Measurements from ENCODE around the gene CDHR5.

Gene CDHR5

DNA sequence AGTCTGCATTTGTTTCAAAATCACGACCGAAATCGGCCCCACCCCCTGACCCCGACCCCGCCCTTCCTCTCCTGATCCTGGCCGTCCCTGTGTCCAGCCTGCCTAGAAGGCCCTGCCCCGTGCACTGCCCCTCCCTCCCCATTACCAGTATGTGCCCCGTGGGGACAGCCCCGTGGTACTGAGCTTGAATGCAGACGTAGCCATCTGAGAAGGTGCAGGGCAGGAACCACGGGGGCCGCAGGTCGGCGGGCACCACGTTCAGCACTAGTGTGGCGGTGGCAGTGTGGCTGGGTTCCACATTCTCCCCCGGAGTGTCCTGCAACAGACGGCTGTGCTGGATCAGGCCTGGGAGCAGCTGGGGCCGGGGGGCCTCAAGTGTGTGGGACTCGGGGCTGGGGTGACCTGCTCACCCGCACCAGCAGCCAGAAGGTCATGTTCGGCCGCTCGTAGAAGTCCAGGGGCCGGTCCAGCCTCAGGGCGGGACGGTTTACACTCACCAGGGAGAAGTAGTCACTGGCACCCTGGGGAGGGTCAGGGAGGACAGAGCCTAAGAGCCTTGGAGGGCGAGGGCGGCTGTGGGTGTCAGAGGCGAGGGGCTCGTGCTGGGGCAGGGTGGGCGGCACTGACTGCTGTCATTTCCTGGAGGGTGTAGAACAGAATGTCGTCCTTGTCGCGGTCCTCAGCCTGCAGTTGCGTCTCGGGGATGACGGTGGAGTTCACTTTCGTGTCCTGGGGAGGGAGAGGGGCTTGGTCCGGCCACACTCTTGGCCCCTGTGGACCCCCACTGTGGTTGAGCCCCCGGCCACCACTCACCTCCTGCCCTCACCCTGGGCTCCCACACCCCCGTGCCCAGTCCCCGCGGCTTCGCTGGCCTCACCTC is 3.6 kb downstream of the CDHR5 start:
- no peak for DNase-seq

GRCh38 chr11:620201-620600 is 4.6 kb downstream of the CDHR5 start:
- no peak for DNase-seq

DNA sequence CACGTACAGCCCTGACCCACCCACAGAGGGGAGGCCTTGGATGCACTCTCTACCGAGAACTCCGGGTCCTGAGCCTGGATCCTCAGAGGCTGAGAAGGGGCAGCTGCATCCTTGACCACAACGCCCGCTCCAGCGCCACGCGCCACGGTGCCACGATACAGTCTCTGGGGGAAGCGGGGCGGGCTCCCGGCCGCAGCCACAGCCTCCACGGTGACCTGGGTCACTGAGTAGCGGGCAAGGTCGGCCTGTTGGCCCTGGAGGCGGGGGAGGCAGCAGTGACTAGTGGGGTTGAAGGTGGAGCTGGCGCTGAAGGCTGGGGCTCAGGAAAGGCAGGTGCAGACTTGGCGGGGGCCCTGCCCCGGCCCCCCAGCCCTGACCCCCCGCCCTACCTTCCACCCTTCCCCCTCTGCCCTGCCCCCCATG is 5.1 kb downstream of the CDHR5 start:
- DNase-seq, result no peak

GRCh38 chr11:618856-619627 is 5.7 kb downstream of the CDHR5 start:
- DNase-seq, result no peak

DNA sequence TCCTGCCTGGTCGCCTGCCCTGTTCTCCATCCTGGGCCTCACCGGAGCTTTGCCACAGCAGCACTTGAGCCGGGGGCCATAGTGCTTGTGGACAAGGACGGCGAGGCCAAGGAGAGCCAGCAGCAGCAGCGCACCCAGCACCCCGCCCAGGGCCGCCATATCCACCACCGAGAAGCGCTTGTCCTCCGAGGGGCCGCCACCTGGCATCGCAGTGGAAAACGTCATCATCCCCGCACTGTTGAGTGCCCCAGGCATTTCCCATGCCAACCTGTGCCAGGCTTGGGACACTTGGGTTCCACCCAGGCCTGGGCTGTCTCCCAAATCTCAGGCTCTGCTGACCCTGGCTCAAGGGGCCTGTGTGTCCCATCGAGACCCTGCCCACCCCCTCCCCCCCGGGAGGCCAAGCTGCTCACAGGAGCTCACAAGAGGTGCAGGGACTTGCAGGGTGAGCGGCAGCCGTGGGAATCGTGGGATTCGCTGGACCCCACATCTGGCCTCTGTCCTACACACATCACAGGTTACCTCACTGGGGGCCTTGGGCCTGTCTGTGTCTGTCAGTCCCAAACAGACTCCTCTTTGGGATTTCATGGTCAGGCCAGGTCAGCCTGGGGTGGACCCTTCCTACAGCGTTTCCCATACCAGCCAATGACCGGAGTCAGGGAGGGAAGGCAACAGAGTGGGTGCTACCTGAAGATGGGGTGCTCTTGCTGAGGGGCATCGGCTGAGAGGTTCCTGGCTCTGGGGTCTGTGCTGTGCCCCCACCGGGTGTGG is 6.7 kb downstream of the CDHR5 start:
- no peak for DNase-seq

DNA sequence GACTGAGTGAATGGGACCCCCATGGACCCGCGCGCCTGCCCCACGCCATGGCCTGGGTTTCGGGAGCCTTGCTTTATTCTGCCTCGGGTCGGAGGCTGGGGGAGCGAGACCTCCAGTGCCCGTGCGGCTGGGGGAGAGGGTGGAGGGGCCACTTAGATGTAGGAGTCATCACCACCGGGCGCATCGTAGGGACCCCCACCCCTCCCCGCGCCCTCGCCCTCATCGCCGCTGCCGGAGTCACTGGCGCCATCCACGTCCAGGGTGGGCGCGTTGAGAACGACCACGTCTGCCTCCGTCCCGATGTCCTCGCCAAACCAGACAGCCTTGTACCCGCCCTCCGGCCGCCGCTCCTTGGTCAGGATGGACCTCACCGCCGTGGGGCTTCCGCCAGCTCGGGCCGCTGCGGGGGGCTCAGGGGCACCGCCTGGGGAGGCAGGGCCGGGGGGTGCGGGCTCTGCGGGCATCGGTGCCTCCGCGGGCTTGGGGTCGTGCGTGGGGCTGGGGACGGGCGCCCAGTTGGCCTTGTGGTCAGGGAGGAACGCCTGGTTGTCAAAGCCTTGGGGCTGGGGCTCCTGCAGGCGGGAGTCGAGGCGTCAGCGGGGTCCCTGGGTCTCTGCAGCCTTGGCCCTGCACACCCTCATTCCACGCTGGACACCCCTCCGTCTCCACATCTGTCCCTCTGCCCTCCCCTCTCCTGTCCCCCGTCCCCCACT is 7.4 kb downstream of the CDHR5 start:
- DNase-seq, result no peak

GRCh38 chr11:616320-617198 is 8.2 kb downstream of the CDHR5 start:
- DNase-seq, result no peak

GRCh38 chr11:615504-616319 is 9.0 kb downstream of the CDHR5 start, which contains the start of gene IRF7:
IRF7 (minus strand) TSS chr11:615950; CDS start chr11:615364, 586 bp downstream.
- DNase-seq, result peak; percentile 62 to 87

DNA sequence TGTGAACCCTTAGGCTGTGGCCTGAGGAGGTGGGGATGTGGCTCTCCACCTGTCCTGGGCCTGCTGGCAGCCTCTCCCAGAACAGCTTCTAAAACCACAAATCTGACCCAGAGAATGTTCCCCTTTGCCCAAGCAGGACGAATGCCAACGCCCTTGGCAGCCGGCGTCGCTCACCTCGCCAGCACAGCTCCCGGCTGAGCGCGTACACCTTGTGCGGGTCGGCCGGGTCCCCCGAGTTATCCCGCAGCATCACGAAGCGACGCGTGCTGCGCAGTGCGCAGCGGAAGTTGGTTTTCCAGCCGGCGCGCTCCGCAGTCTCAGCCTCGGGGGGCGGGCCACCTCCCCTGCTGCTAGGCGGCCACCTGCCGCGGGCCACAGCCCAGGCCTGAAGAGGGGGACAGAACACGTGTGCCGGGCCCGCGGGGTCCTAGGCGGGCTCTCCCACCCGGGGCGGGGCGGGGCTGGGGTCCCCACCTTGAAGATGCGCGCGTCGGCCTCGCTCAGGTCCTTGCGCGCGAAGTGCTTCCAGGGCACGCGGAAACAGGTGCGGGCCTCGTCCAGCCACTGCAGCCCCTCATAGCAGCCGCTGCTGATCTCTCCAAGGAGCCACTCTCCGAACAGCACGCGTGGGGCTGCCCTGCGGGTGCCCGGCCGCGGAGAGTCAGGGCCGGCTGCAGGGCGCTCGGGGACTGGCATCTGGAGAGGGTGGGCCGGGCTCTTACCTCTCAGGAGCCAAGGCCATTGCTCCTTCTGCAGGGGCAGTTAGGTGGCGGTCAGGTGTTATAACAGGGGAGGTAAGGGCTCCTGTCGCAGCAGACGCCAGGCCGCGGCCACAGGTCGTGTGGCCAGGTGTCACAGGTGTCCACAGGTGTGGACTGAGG is 9.9 kb downstream of the CDHR5 start:
- no peak for DNase-seq

DNA sequence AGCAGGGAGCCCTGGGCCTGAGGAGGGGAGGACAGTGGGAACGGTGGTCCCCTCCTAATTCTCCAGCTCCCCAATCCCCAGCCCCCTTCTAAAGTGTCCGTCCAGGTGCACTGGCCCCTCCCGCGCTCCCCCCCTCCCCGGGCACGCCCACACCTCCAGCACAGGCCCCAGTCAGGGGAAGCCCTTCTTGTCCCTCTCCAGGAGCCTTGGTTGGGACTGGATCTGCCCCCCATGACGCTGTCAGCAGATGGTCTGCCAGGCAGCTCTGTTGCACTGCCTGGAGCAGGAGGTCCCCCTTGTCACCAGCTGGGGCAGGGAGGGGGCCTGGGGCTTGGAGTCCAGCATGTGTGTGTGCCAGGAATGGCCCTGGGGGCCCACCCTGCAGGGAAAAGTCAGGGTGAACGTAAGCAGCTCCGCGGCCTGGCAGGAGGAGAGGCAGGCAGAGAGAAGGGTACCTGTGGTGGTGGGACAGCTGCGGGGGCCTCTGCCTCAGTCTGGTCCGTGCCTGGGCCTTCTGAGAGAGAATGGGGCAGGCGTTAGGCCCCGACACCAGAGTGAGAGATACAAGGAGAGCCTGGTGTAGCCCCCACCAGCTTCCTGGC is 10.6 kb downstream of the CDHR5 start:
- DNase-seq, result no peak

DNA sequence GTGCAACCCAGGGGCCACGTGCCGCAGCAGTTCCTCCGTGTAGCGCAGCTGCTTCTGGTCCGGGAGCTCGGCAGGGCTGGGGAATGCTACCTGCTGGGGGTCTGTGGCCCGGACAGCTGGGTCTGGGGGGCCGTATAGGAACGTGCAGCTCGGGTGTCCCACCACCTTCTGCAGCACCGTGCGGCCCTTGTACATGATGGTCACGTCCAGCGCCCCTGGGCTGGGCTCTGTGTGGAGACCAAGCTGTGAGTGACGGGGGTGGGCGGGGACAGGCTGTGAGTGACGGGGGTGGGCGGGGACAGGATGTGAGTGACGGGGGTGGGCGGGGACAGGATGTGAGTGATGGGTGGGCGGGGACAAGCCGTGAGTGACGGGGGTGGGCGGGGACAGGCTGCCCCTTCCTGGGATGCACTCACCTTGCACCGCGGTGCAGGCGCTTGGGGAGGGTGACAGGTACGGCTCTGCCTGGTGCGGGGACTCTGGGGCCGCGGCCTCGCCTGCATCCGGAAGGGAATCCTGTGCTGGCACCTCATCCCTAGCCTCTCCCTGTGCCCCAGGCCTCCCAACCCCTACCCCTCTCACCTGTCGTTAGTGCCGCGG is 11.3 kb downstream of the CDHR5 start:
- DNase-seq, result peak; percentile 28 to 40

DNA sequence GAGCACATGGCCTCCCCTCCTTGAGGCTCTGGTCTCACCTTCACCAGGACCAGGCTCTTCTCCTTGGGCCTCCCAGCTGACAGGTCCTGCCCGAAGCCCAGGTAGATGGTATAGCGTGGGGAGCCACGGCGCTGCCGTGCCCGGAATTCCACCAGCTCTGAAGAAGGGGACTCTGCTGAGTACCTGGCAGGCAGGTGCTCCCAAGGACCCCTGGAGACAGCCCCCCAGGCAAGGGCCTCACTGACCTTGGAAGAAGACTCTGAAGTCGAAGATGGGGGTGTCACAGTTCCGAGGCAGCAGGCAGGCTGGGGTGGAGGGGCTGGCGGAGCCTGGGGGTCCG is 11.8 kb downstream of the CDHR5 start:
- DNase-seq, result no peak

- peak in 1 of 2 experiments; percentile 44 for DNase-seq
These were observed 12.4 kb downstream of the CDHR5 start for GRCh38 chr11:612201-612960.

GRCh38 chr11:611001-611996 is 13.5 kb downstream of the CDHR5 start:
- no peak for DNase-seq

DNA sequence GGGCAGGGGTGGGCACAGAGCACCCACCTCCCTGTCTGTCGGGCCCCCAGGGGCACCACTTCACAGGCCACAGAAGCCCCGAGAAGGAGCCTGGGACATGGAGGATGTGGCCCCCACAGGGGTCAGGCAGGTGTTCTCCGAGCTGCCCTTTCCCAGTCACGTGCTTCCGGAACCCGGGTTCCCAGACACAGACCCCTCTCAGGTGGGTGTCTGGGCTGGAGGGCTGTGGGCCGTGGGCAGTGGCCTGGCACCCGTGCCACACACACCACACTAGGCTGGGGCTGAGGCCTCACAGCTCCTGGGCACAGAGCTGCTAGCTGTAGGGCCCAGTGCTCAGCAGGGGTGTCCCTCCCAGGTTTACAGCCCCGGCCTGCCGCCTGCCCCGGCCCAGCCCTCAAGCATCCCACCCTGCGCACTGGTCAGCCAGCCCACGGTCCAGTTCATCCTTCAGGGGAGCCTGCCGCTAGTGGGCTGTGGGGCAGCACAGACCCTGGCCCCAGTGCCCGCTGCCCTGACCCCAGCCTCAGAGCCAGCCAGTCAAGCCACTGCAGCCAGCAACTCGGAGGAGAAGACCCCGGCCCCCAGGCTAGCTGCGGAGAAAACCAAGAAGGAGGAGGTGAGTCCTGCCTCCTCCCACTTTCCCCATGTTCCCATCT is 14.5 kb downstream of the CDHR5 start:
- DNase-seq, result no peak

DNA sequence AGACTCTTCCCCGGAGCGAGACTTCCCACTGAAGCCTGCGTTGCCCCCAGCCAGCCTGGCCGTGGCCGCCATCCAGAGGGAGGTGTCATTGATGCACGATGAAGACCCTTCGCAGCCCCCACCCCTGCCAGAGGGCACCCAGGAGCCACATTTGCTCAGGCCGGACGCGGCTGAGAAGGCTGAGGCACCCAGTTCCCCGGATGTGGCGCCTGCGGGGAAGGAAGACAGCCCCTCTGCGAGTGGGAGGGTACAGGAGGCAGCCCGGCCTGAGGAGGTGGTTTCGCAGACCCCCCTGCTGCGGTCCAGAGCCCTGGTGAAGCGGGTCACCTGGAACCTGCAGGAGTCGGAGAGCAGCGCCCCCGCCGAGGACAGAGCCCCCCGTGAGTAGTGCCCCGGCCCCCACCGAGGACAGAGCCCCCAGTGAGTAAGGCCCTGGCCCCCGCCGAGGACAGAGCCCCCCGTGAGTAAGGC is 15.4 kb downstream of the CDHR5 start:
- DNase-seq, result no peak
